HT1080 (cell line): ENCODE measurements around the gene KLF1. TPM values are rescaled to one million over a fixed set of nuclear protein-coding genes. Genes with fewer than 3 reads are reported as not detected.
"Not testable (repeated sequence)": the region's sequence is repeated elsewhere in the genome, so short reads cannot be mapped to it uniquely, and the experiment has no call there.

ENCODE experiments used
- DNase-seq: peaks from one replicate; pipeline ENCODE4 v3.0.0-alpha.2; 2015; ENCODE audit warnings: low read depth
- total RNA-seq: library from RNA; depleted of rRNA; stranded (reverse); fragments of >200 nt; shearing (Covaris generic); gene quantifications from 2 replicates; pipeline ENCODE4 v1.2.3, GENCODE V29; 2014

The KLF1 gene
- total RNA-seq, 1 experiment from 2014 or later = not detected

GRCh38 chr19:12868540-12869112, 18.4 kb downstream of the KLF1 start:
- DNase-seq = no peak

DNA sequence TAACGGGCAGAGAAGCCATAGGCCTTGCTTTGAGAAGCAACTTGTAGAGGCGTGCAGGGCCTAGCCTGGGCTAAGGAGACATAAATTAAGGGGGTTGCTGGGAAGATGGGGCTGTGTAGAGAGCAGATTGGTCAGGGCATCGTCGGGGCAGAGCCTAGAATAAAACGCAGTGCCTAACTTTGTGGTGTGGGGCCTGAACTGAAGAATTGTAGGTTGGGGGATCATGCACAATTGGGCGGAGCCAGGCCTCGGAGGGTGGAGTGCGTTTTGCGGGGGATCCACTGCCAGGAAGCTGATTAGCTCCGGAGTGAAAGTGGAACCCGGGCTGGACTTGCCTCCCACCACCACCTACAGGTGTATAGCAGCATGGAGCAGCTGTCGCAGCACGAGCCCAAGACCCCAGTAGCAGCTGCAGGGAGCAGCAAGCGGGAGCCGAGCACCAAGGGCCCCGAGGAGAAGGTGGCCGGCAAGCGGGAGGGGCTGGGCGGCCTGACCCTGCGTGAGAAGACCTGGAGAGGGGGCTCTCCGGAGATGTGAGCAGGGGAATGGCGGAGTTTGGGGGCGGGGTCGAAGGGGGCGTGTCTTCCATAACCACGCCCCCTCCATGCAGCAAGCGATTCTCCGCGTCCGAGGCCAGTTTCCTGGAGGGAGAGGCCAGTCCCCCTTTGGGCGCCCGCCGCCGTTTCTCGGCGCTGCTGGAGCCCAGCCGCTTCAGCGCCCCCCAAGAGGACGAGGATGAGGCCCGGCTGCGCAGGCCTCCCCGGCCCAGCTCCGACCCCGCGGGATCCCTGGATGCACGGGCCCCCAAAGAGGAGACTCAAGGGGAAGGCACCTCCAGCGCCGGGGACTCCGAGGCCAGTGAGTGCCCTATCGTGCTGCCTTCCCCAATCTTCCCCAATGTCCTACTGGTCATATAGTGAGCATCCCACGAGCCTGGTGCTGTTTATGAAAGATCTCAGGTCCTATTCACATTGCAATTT, 19.6 kb downstream of the KLF1 start:
- no peak for DNase-seq

DNA sequence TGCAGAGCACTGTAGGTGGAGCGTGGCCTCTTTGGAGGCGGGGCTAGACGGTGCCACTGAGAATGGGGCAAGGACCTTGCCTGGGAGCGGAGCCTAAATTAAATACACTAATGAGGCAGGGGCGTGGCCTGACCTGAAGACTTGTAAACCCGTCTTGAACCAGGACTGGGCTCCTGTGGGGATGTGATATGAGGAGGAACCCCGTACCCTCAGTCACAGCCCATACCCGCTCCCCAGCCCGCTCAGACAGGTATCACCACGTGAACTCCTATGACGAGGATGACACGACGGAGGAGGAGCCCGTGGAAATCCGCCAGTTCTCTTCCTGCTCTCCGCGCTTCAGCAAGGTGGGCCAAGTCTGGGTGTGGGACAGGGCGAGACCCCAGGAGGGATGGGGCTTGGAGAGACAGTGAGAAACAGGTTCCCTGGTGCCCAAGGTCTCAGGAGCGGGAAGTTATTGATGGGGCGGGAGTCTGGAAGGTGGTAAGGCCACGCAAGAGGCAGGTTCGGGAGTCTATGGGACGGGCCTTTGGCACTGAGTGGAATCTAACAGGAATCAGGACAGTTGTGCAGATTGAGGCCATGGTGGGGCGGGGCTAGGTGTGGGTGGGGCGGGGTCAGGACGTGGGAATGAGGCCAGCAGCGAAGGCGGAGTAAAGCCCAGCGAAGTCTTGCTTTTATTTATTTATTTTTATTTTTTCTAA, 20.4 kb downstream of the KLF1 start:
- no peak for DNase-seq

DNA sequence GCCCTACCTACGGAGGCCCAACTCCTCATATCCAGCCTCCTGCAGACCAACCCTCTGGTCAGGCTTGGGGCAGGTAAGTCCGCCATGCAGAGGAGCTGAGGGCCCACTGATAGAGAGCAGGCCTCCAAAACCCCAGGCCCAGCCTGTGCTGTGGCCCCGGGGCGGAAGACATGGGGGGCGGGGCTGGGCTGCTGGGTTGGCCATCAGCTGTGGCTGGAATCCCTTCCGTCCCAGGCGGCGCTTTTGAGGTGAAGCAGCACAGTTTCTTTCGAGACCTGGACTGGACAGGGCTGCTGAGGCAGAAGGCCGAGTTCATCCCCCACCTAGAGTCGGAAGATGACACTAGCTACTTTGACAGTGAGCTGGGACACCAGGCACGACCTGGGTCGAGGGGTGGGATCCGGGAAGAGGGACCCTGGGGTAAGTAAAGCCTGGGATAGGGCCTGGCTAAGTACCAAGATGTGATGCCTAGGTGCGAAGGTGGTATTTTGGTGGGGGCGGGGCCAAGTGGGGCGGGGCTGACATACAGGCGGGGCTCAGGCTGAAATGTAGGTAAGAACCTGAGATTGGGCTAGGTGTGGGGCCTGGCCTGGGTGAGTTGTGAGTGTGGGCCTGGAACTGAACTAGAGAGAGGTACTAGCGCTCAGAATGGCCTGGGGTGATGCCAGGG, 21.1 kb downstream of the KLF1 start:
- DNase-seq = no peak

DNA sequence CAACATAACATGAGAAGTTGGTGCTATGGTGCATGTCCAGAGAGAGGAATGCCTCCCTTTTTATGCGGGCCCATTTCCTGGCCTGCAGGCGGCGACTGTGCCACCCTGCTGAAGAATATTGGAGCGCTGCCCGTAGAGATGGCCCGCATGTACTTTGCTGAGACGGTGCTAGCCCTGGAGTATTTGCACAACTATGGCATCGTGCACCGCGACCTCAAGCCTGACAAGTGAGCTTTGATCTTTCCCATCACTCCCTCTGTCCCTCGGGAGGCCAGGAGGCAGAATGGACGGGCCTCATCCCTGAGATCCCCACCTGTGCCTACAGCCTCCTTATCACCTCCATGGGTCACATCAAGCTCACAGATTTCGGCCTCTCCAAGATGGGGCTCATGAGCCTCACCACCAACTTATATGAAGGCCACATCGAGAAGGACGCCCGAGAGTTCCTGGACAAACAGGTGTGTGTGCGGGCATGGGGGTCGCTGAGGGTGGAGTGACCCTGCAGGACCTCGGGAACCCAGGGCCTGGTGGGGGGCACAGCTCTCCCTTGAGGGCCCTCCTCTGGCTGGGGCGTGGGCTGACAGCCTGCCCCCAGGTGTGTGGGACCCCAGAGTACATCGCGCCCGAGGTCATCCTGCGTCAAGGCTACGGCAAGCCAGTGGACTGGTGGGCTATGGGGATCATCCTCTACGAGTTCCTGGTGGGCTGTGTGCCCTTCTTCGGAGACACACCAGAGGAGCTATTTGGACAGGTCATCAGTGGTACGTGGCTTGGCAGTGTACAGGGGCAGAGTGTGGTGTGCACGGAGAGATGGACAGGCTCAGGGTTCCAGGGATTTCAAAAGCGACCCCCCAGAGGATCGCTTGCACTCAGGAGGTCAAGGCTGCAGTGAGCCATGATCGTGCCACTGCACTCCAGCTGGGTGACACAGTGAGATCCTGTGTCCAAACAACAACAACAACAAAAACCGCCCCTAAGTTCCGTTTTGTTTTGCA, 22.0 kb downstream of the KLF1 start:
- DNase-seq = no peak

DNA sequence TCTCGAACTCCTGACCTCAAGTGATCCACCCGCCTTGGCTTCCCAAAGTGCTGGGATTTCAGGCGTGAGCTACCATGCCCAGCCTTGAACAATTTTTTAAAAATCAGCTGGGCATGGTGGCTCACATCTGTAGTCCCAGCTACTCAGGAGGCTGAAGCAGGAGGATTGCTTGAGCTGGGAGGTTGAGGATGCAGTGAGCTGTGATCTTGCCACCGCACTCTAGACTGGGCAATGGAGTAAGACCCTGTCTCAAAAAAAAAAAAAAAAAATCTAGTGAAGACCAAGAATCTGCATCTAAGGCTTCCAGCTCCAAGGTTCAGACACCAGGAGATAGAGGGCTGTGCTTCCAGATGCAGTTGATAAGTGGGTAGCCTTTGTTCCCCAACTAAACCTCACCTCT, 22.9 kb downstream of the KLF1 start:
- no peak for DNase-seq

DNA sequence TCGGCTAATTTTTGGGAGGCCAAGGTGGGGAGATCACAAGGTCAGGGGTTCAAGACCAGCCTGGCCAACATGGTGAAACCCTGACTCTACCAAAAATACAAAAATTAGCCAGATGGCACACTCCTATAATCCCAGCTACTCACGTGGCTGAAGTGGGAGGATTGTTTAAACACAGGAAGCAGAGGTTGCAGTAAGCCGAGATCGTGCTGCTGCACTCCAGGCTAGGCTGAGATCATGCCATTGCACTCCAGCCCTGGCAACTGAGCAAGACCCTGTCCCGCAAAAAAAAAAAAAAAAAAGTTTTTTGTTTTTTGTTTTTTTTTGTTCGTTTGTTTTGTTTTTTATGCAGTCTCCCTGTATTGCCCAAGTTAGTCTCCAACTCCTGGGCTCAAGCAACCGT, 27.5 kb downstream of the KLF1 start:
- no peak for DNase-seq

DNA sequence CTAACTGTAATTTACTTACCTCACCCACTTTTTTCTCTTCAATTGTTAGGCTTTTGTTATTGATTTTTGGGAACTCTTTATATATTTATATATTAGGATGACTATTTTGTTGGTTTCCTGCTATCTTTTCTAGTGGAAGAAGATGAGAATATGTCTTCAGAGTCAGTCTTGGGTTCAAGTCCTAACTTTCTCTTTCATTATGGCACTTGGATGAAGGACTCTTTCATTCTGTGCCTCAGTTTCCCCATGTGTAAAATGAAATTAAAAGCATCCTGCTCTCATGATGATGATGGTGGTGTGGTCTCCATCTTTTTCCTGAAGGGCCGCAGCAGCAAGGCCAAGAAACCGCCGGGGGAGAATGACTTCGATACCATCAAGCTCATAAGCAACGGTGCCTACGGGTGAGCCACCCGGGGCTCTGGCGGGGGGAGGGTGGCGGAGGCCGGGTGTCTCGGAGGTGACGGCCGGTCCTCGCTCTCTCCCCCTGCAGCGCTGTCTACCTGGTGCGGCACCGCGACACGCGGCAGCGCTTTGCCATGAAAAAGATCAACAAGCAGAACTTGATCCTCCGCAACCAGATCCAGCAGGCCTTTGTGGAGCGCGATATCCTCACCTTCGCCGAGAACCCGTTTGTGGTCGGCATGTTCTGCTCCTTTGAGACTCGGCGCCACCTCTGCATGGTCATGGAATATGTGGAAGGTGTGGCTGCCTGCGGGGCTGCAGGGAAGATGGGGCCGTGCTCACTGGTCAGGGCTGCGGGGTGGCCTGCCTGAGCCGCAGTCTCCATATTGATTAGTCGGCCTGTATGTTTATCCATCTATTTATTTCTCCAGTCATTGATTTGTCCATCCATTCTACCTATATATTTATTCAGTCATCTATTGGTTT, 28.7 kb downstream of the KLF1 start:
- DNase-seq = no peak

DNA sequence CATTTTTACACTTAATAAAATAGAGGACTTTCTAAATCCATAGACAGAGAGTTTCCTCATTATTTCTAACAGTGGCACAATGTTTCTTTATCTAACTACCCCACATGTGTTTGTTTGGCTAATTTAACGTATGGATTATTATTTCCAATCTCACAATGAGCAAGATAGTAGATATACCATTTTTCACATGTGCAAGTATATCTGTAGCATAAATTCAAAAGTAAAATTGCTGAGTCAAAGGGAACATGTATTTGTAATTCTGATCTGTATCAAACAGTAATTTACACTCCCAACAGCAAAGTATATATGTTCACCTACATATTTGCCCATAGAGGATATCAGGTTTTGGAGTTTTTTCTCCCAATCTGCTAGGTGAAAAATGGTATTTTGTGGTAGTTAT, 30.3 kb downstream of the KLF1 start:
- DNase-seq = no peak

DNA sequence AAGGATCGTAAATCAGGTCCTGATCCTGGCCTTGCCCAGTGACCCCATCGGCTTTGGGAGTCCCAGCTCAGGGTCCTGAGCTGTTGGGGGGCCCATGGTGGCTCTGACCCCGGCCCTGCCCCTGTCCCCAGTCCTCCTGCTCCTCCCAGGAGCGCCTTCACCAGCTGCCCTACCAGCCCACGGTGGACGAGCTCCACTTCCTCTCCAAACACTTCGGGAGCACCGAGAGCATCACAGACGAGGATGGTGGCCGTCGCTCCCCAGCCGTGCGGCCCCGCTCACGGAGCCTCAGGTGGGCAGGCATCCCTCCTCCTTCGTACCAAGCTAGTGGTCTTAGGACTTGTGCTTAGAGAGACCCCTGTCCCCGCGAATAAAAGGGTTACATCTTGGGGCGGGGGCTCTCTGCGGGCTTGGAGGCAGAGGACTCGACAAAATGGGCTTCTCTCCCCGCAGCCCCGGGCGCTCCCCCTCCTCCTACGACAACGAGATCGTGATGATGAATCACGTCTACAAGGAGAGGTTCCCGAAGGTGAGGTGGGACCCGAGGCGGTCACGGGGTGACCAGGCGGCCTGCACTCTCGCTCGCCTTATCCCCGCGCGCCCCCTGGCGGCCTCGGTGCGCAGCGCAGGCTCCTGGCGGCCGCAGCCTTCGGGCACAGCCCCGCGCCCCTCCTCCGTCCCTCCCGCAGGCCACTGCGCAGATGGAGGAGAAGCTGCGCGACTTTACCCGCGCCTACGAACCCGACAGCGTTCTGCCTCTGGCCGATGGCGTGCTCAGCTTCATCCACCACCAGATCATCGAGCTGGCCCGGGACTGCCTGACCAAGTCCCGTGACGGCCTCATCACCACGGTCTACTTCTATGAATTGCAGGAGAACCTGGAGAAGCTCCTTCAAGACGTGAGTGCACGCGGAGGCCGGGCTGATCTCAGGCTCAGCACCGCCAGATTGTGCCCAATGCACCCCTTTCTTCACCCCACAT, 39.6 kb downstream of the KLF1 start:
- peak; percentile 80 for DNase-seq

DNA sequence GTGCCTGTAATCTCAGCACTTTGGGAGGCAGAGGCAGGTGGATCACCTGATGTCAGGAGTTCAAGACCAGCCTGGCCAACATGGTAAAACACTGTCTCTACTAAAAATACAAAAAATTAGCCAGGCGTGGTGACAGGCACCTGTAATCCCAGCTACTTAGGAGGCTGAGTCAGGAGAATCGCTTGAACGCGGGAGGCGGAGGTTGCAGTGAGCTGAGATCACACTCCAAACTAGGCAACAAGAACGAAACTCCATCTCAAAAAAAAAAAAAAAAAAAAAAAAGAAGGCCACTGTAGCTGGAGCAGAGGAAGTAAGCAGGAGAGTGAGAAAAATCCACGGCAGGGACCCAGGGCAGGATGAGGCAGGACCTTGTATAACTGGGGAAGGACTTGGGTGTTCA, 40.4 kb downstream of the KLF1 start:
- not testable (repeated sequence) for DNase-seq

DNA sequence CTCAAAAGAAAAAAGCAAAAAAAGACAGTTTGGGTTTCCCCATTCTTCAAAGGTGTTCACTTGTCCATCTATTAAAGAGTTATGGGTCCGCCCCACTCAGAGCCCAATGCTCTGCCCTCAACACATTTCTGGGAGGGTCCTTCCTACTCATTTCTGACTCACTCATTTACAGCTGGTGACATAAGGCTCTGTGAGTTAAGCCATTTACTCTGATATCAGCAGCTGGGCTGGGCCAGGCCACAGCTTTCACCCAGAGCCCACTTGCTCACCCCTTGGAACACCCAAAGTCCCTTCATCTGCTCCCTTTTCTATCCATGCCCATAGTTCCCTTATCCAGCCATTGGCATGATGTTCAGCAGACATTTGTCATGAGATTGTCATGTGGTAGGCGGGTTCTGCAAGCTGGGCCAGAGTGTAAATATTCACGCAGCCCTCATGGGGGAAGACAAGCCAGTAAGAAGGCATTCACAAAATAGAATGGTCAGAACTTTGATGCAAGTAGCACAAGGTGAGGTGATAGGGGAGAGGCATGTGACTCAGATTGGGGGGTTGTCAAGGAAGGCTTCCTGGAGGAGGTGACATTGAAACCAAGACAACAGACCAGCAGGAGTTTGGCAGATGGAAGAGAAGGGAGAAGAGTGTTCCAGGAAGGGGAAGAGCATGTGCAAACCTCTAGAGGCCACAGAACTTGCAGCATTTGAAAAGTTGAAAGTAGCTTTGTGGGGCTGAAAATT, 42.8 kb downstream of the KLF1 start:
- DNase-seq = no peak

GRCh38 chr19:12843328-12843727, 43.7 kb downstream of the KLF1 start:
- DNase-seq = no peak

DNA sequence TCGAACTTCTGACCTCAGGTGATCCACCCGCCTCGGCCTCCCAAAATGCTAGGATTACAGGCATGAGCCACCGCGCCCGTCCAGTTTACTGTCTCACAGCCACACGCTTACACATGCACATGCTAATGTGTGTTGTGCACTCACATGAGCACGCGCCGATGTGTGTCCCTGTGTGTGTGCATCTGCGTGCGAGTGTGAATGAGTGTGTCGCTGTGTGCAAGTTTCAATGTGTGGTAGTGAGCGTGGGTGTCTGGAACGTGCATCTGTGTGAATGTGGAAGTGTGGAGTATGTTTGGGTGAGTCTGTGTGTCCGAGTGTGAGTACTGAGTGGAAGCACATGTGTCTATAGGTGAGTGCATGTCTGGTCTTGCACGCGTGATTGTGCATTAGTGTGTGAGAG, 44.5 kb downstream of the KLF1 start:
- no peak for DNase-seq

DNA sequence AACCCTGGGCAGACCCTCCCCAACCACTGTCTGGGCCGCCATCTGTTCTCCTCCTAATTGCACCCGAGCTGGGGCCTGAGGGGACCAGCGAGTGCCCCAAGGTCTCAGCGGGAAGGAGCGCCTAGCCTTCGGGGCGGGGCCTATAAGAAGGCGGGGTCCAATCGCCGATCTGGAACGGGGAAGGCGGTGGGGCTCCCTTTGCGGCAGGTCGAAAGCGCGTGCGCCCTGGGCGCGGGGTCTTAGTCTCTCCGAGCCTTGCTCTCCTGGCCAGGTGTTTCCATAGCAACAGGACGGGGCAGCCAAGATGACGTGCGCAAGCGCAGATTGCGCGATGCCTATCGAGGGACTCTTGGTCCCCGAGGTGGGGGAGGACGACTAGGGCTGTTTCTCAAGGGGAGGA, 45.9 kb downstream of the KLF1 start:
- no peak for DNase-seq

DNA sequence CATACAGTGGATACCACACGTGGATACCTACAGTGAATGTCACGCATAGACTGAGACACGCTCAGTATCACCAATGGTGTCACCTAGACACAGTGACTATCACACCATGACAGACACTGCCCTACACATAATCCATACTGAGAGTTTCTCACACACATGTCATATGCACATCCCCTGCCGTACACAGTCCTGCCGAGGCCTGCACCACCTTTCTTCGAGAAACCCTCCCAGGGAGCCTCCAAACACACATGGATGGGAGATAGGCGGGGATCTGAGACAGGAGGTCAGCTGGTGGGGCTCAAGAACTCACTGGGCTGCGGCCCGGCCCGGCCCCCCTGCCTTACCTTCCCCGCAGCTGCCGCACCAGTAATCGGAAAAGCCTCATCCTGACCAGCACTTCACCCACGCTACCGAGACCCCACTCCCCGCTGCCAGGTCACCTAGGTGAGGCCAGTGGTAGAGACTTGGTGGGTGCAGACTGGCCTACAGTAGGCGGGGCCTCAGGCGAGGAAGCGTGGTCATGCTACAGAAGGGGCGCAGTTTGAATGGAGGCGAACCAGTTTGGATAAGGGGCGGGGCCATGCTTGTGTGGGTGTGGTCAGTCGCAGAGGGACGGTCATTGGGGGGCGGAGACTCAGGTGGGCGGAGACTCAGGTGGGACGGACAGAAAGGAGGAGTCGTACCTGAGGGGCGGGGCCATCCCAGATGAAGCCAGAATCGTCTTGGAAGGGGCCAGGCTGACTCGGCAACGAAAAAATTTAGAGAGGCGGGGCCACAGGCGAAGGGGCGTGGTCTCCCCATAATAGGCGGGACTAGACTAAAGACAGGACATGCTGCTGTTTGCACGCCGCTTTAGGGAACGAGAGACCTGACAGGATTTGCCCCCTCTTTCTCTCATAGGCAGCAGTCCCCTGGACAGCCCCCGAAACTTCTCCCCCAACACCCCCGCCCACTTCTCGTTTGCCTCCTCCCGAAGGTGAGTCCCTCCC, 46.6 kb downstream of the KLF1 start:
- peak; percentile 38 for DNase-seq
